IPS-18a (cell line): ENCODE measurements around the gene PIGM.

ENCODE experiments used
- H3K27ac ChIP-seq: one replicate; pipeline ENCODE4 v1.5.1; 2013; ENCODE audit warnings: low read length
- H3K27me3 ChIP-seq: one replicate; pipeline ENCODE4 v1.6.1; 2013; ENCODE audit warnings: mild to moderate bottlenecking, low read length; ENCODE audit not compliant: control insufficient read depth, insufficient read depth
- H3K36me3 ChIP-seq: one replicate; pipeline ENCODE4 v1.6.1; 2013; ENCODE audit warnings: low read depth, low read length; ENCODE audit not compliant: control insufficient read depth
- H3K4me1 ChIP-seq: one replicate; pipeline ENCODE4 v1.6.1; 2013; ENCODE audit warnings: low read depth, low read length; ENCODE audit not compliant: control insufficient read depth
- H3K4me3 ChIP-seq: one replicate; pipeline ENCODE4 v1.5.1; 2013; ENCODE audit warnings: low read length
- H3K9ac ChIP-seq: one replicate; pipeline ENCODE4 v1.6.1; 2013; ENCODE audit warnings: mild to moderate bottlenecking, low read length, moderate library complexity
- H3K9me3 ChIP-seq: one replicate; pipeline ENCODE4 v1.6.1; 2013; ENCODE audit warnings: low read depth, low read length; ENCODE audit not compliant: control insufficient read depth

Gene PIGM

DNA sequence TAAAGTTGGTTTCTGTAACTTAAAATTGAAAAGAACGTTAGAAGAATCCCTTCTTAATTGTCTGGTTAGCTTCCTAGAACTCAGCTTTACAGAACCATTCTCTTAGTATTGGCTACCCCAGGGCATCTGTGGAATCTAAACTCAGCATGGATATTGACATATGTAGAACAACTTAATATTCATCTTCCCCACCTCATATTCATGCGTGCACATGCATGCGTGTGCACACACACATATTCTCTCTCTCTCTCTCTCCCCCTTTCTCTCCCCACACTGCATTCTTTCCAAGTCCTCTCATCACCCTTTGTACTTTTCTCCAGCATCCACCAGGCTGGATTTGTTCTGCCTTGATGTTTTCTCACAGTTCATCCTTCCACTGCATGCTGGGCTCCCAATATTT, 13.4 kb downstream of the PIGM start:
- no peaks in the 10 kb centered on the region for H3K4me1 ChIP-seq
- no peaks in the 10 kb centered on the region for H3K9me3 ChIP-seq
- H3K27ac ChIP-seq: no peak overlapping the region
- no peak overlapping the region for H3K4me3 ChIP-seq
- no peaks in the 10 kb centered on the region for H3K36me3 ChIP-seq
- H3K27me3 ChIP-seq: no peaks in the 10 kb centered on the region
- no peak overlapping the region for H3K9ac ChIP-seq

- H3K36me3 ChIP-seq: no peaks in the 10 kb centered on the region
- no peak overlapping the region for H3K4me3 ChIP-seq
- no peaks in the 10 kb centered on the region for H3K4me1 ChIP-seq
- no peaks in the 10 kb centered on the region for H3K9me3 ChIP-seq
- H3K9ac ChIP-seq: no peak overlapping the region
- no peak overlapping the region for H3K27ac ChIP-seq
- no peaks in the 10 kb centered on the region for H3K27me3 ChIP-seq
These were observed 14.2 kb downstream of the PIGM start for GRCh38 chr1:160017592-160017991.

- no peaks in the 10 kb centered on the region for H3K9me3 ChIP-seq
- no peak overlapping the region for H3K4me3 ChIP-seq
- H3K27me3 ChIP-seq: no peaks in the 10 kb centered on the region
These were observed 20.0 kb downstream of the PIGM start for GRCh38 chr1:160011781-160012180.

GRCh38 chr1:160009801-160010200, 22.0 kb downstream of the PIGM start:
- Histone ChIP-seq H3K9me3 (no peaks in the 10 kb centered on the region), H3K4me3 (no peak overlapping the region), H3K36me3 (no peaks in the 10 kb centered on the region), H3K27me3 (no peaks in the 10 kb centered on the region), H3K9ac (no peak overlapping the region), H3K27ac (no peak overlapping the region), H3K4me1 (no peaks in the 10 kb centered on the region)

More at GRCh38 chr1:160011781-160012180, 20.0 kb downstream of the PIGM start:
- Histone ChIP-seq H3K36me3 (no peaks in the 10 kb centered on the region), H3K4me1 (no peaks in the 10 kb centered on the region), H3K9ac (no peak overlapping the region), H3K27ac (no peak overlapping the region)

- Histone ChIP-seq H3K27ac (no peak overlapping the region), H3K9ac (no peak overlapping the region), H3K36me3 (no peaks in the 10 kb centered on the region), H3K4me3 (no peak overlapping the region), H3K27me3 (no peaks in the 10 kb centered on the region), H3K9me3 (no peaks in the 10 kb centered on the region), H3K4me1 (no peaks in the 10 kb centered on the region)
These were observed 22.7 kb downstream of the PIGM start for GRCh38 chr1:160009081-160009480.

DNA sequence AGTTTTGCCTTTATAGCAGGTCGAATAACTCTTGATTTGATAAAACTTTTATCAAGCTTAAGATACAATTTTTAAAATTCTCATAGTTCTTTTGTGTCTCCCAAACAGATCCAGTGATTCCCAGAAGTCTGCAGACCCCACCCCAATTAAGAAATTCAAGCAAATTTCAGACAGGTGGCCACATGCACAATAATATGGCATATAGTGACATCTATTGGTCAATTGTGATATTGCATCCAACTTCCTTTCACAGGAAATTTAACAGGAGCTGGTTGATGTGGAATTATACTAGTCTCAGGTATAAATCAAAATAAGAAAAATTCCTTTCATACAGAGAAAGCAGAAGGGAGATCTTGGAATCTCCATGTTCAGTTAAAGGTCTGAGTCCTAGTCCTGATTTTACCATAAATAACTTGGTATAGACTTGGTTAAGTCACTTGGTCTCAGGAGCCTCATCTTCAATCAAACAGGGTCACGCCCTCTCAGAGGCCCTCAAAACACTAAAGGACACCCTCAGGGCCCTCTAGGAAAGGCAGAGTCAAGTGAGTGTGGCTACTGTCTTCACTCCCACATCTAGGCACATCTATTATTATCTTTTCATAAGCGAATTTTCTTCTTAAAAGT, 24.1 kb downstream of the PIGM start:
- Histone ChIP-seq H3K9me3 (no peaks in the 10 kb centered on the region), H3K27me3 (no peaks in the 10 kb centered on the region), H3K9ac (no peak overlapping the region), H3K36me3 (no peaks in the 10 kb centered on the region), H3K4me1 (no peaks in the 10 kb centered on the region), H3K4me3 (no peak overlapping the region), H3K27ac (no peak overlapping the region)

DNA sequence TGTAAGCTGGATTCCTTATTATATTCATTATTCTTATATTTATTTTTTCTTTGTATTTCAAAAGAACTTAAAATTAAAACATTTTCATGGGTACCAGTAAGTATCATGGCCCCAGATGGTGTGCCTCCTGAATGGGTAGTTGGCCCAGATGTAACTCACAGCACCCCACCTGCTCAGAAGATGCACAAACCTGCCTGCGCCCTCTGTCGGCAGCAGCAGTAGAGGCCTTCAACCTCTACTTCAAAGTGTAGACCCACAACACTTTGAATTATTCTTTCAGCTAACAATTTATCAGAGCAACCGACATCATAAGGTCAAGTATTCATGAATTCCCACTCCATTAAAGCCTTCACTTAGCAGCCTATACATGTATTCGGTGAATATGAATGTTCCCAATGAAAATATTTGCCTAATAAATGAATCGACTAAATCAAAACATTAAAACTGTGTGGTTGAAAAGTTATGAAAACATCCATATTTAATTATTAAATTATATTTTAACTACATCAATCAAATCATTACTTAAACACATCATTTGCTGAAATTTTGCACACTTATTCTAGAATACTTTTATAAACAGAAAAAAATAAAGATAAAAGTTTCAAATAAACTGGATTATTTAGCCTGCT, 25.4 kb downstream of the PIGM start:
- no peak overlapping the region for H3K9ac ChIP-seq
- H3K9me3 ChIP-seq: no peaks in the 10 kb centered on the region

GRCh38 chr1:160005070-160005469, 26.7 kb downstream of the PIGM start:
- Histone ChIP-seq H3K36me3 (no peaks in the 10 kb centered on the region), H3K27ac (no peak overlapping the region), H3K9ac (no peak overlapping the region), H3K4me3 (no peak overlapping the region), H3K27me3 (no peaks in the 10 kb centered on the region), H3K4me1 (no peaks in the 10 kb centered on the region), H3K9me3 (no peaks in the 10 kb centered on the region)

More for the DNA sequence above, 25.4 kb downstream of the PIGM start:
- Histone ChIP-seq H3K4me3 (no peak overlapping the region), H3K36me3 (no peaks in the 10 kb centered on the region), H3K27ac (no peak overlapping the region), H3K27me3 (no peaks in the 10 kb centered on the region), H3K4me1 (no peaks in the 10 kb centered on the region)

- Histone ChIP-seq H3K36me3 (no peaks in the 10 kb centered on the region), H3K9ac (no peak overlapping the region), H3K4me3 (no peak overlapping the region), H3K4me1 (no peaks in the 10 kb centered on the region), H3K27me3 (no peaks in the 10 kb centered on the region), H3K27ac (no peak overlapping the region), H3K9me3 (no peaks in the 10 kb centered on the region)
These were observed 27.4 kb downstream of the PIGM start for GRCh38 chr1:160004425-160004824.

DNA sequence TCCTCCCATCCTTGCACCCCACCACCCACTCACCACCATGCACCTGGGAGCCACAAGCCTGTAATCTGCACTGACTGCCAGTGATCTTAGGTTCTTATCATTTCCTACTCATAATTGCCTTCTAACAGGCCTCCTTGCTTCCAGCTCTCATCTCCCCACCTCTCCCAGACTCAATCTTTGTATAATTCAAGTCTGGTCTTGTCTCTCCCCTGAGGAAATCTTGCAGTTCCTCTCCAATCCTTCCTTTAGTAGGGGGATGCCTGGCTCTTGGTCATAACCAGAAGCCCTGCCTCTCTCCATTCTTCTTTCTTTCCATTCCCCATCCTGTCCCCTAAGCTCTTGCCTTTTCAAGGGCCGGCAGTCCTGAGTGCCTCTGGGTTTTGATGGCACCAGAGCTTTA, 27.8 kb downstream of the PIGM start:
- H3K9me3 ChIP-seq: no peaks in the 10 kb centered on the region
- H3K4me3 ChIP-seq: no peak overlapping the region
- H3K4me1 ChIP-seq: no peaks in the 10 kb centered on the region
- H3K9ac ChIP-seq: no peak overlapping the region
- no peaks in the 10 kb centered on the region for H3K27me3 ChIP-seq
- no peaks in the 10 kb centered on the region for H3K36me3 ChIP-seq
- no peak overlapping the region for H3K27ac ChIP-seq

- Histone ChIP-seq H3K9ac (no peak overlapping the region), H3K4me3 (no peak overlapping the region), H3K4me1 (no peaks in the 10 kb centered on the region), H3K36me3 (no peaks in the 10 kb centered on the region), H3K9me3 (no peaks in the 10 kb centered on the region), H3K27ac (no peak overlapping the region), H3K27me3 (no peaks in the 10 kb centered on the region)
These were observed 30.4 kb downstream of the PIGM start for GRCh38 chr1:160001440-160001839.

DNA sequence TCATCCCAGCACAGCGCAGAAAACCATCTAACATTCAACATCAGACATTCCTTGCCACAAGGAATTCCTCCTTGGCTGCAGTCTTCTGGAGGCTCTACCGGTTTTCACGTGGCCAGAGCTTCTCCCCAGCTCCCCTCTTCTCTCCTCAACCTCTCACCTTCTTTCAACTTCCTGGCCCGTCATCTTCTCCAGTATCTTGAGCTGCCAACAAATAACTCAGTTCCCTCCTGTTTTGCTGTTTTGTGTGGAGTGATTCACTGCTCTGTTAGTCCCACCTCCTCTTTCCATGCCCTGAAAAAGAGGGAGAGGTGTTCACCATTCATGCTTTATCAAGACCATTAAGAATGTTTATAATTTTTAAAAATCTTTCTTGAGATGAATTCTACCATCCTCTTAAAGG, 32.6 kb downstream of the PIGM start:
- H3K27ac ChIP-seq: no peak overlapping the region

More for the DNA sequence above, 32.6 kb downstream of the PIGM start:
- no peaks in the 10 kb centered on the region for H3K27me3 ChIP-seq
- H3K4me3 ChIP-seq: no peak overlapping the region
- H3K9ac ChIP-seq: no peak overlapping the region
- H3K9me3 ChIP-seq: no peaks in the 10 kb centered on the region
- no peaks in the 10 kb centered on the region for H3K4me1 ChIP-seq
- no peaks in the 10 kb centered on the region for H3K36me3 ChIP-seq
